Lung (tissue), 12 donors: ENCODE measurements around the gene RNF128. TPM values are rescaled to one million over a fixed set of nuclear protein-coding genes. Genes with fewer than 3 reads are reported as not detected.

ENCODE experiments used
- ATAC-seq: fragments of 200-7000 bp; cut with Tn5 transposase; one replicate; pipeline ENCODE4 v1.9.1; 2020; ENCODE audit warnings: moderate number of reproducible peaks; ENCODE audit not compliant: insufficient read depth, low FRiP score
- DNase-seq, 3 donors: peaks; one replicate each; pipeline ENCODE4 v3.0.0-alpha.2; 2013 to 2017
- H3K27ac ChIP-seq, 2 donors: one replicate each; pipeline ENCODE4 v1.5.1; 2013; ENCODE audit warnings: mild to moderate bottlenecking in 2 of 2, moderate library complexity in 2 of 2, control low read depth in 1 of 2, inconsistent platforms in 1 of 2, low read depth in 1 of 2, low read length in 1 of 2
- H3K27me3 ChIP-seq, 3 donors: one replicate each; pipeline ENCODE4 v1.5.1; 2013; ENCODE audit warnings: low read length in 2 of 3; ENCODE audit not compliant: control insufficient read depth in 3 of 3, insufficient read depth in 3 of 3
- H3K36me3 ChIP-seq, 4 donors: one replicate each; pipeline ENCODE4 v1.5.1; 2013; ENCODE audit warnings: low read length in 4 of 4, mild to moderate bottlenecking in 1 of 4, moderate library complexity in 1 of 4; ENCODE audit not compliant: control insufficient read depth in 4 of 4, insufficient read depth in 4 of 4
- H3K4me1 ChIP-seq, 5 donors: one replicate each; pipeline ENCODE4 v1.5.1; 2013; ENCODE audit warnings: low read length in 5 of 5, mild to moderate bottlenecking in 2 of 5, moderate library complexity in 1 of 5; ENCODE audit not compliant: control insufficient read depth in 5 of 5, insufficient read depth in 5 of 5
- H3K4me3 ChIP-seq: one replicate; pipeline ENCODE4 v1.5.1; 2013; ENCODE audit warnings: mild to moderate bottlenecking, control low read depth, moderate library complexity
- H3K9ac ChIP-seq, 2 donors: one replicate each; pipeline ENCODE4 v1.5.1; 2013; ENCODE audit warnings: low read length in 2 of 2, control low read depth in 1 of 2; ENCODE audit not compliant: insufficient read depth in 1 of 2
- H3K9me3 ChIP-seq, 4 donors: one replicate each; pipeline ENCODE4 v1.5.1; 2013; ENCODE audit warnings: low read length in 3 of 4, mild to moderate bottlenecking in 1 of 4, moderate library complexity in 1 of 4; ENCODE audit not compliant: control insufficient read depth in 4 of 4, insufficient read depth in 3 of 4
- WGBS, 2 donors: extraction: QIAGEN DNeasy Blood & Tissue Kit; methylation state at CpG; one replicate each; pipeline ENCODE4 v1.1.7; 2013; 5-methylcytosine and 5-hydroxymethylcytosine counted together
- polyA plus RNA-seq, 2 donors: library from polyadenylated mRNA; stranded (reverse); fragments of 200-250 nt; gene quantifications; one replicate each; pipeline ENCODE4 v1.2.1, GENCODE V29; 2013
- total RNA-seq, 2 donors: library from RNA; depleted of rRNA in 1 of 2; stranded (reverse); fragments of >200 nt in 1 of 2; gene quantifications; one replicate each; pipeline ENCODE4 v1.2.1, GENCODE V29; 2014 to 2021
- TF ChIP-seq, protein P1 (sequence below): IDR thresholded peaks from 2 replicates; pipeline ENCODE4 v1.5.1; 2012; ENCODE audit warnings: mild to moderate bottlenecking; ENCODE audit errors: control extremely low read depth, extremely low read depth
- donor health status: control.
- donor health status: control.
- donor health status: Bipolar disorder and iron deficiency.
- donor health status: healthy.
- donor health status: DM: yes; HTN: yes; CAD: no.

Gene RNF128
- total and polyA plus RNA-seq, 4 donors, result 5.2 to 13.3 (median 9.7) TPM

DNA sequence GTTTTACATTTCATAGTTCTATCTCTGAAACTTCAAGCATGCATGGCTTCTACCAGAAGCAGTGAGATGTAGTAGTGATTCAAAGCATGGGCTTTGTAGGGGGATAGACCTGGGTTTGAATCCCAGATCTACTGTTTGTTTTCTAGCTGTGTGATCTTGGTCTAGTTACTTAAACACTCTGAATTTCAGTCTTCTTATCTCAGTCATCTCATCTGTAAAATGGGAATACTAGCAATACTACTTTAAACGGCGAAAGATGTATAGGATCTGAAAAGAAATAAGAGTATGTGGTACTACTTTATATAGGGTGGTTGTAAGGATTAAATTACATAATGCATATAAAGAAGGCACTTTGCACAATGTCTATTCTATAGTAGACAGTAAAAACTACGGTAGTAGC is 20.0 kb upstream of the RNF128 start:
- WGBS, 2 donors, result 91 to 96% methylated on average over 3 of the region's 3 CpGs
- DNase-seq (no peak), ATAC-seq (no peak)
- H3K9ac ChIP-seq, result no peak overlapping the region
- no peaks in the 10 kb centered on the region for H3K36me3 ChIP-seq
- no peak overlapping the region for H3K4me3 ChIP-seq
- TF ChIP-seq, protein P1, sequence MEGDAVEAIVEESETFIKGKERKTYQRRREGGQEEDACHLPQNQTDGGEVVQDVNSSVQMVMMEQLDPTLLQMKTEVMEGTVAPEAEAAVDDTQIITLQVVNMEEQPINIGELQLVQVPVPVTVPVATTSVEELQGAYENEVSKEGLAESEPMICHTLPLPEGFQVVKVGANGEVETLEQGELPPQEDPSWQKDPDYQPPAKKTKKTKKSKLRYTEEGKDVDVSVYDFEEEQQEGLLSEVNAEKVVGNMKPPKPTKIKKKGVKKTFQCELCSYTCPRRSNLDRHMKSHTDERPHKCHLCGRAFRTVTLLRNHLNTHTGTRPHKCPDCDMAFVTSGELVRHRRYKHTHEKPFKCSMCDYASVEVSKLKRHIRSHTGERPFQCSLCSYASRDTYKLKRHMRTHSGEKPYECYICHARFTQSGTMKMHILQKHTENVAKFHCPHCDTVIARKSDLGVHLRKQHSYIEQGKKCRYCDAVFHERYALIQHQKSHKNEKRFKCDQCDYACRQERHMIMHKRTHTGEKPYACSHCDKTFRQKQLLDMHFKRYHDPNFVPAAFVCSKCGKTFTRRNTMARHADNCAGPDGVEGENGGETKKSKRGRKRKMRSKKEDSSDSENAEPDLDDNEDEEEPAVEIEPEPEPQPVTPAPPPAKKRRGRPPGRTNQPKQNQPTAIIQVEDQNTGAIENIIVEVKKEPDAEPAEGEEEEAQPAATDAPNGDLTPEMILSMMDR, result no peak
- H3K27ac ChIP-seq, result no peak overlapping the region
- H3K4me1 ChIP-seq, result no peaks in the 10 kb centered on the region
- peaks cover 0 to 24% (median 10%) of the 10 kb centered on the region in 3 donors for H3K27me3 ChIP-seq
- H3K9me3 ChIP-seq, result no peaks in the 10 kb centered on the region

DNA sequence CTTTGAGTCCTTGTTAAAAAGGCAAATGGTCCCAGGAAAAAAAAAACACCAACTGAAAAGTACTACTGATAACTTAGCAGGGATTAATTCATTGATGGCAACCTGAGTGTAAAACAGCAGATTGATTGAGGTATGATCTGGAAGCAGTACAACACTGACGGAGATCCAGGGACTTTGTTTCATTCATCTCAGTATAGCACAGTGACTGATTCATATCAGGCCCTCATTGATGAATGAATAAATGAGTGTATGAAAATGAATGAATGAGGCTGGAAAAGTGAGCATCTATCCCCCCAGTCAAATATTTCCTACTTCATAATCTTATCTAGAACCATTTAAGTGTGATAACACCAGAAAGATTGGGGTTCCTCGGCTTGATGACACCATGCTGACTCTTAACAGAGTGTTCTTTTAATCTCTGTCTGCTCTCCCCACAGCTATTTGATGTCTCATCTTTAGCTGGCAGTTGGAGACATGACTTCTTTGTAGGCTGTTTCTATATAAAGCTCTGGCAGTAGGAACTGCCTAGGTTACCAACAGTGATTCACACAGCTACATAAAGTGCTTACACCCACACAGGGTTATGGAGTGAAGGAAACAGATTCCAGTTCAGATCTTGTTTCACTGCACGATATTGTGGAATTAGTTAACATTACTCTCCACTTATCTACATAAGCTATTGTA is 18.6 kb upstream of the RNF128 start:
- no peaks in the 10 kb centered on the region for H3K9me3 ChIP-seq
- H3K27me3 ChIP-seq, result peaks cover 0 to 23% (median 7%) of the 10 kb centered on the region in 3 donors
- no peak overlapping the region for H3K9ac ChIP-seq
- WGBS, 2 donors, result 60 to 64% methylated on average over 3 of the region's 3 CpGs
- TF ChIP-seq, protein P1, result no peak
- peak overlapping the region in 1 of 2 donors; percentile 9 for H3K27ac ChIP-seq
- H3K4me1 ChIP-seq, result no peaks in the 10 kb centered on the region
- H3K4me3 ChIP-seq, result no peak overlapping the region
- DNase-seq (peak in 1 of 3 donors; percentile 0), ATAC-seq (peak; percentile 81)
- H3K36me3 ChIP-seq, result no peaks in the 10 kb centered on the region

DNA sequence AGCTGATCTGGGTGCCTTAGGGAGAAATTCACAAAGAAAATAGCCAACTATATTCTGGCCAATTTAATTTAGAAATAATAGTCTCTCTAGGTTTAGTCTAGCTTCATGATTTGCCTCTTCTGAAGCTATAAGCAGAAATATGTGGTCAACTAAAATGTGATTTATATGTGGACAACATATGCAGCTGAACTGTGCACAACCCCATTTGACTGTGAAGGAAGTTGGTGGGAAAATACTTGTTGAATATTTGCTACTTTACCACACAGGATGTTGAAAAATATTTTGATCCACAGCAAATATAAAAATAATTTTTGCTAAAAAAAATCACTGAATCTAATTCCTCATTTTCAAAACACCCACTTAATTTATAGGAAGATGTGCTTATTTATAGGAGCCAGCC is 15.7 kb upstream of the RNF128 start:
- TF ChIP-seq, protein P1, result no peak

GRCh38 chrX:106711375-106711774 is 15.1 kb upstream of the RNF128 start:
- no peak overlapping the region for H3K4me3 ChIP-seq
- no peaks in the 10 kb centered on the region for H3K4me1 ChIP-seq
- H3K36me3 ChIP-seq, result no peaks in the 10 kb centered on the region
- TF ChIP-seq, protein P1, result no peak
- H3K27ac ChIP-seq, result no peak overlapping the region
- H3K9me3 ChIP-seq, result no peaks in the 10 kb centered on the region
- H3K9ac ChIP-seq, result no peak overlapping the region
- 70 to 85% methylated on average over 4 of the region's 4 CpGs for WGBS, 2 donors
- no peak for DNase-seq
- ATAC-seq, result no peak
- H3K27me3 ChIP-seq, result peaks cover 0 to 21% (median 11%) of the 10 kb centered on the region in 3 donors

More for the DNA sequence above, 15.7 kb upstream of the RNF128 start:
- no peak overlapping the region for H3K9ac ChIP-seq
- DNase-seq (no peak), ATAC-seq (no peak)
- H3K27ac ChIP-seq, result no peak overlapping the region
- no peaks in the 10 kb centered on the region for H3K4me1 ChIP-seq
- no peaks in the 10 kb centered on the region for H3K9me3 ChIP-seq
- no peaks in the 10 kb centered on the region for H3K36me3 ChIP-seq
- peaks cover 0 to 21% (median 10%) of the 10 kb centered on the region in 3 donors for H3K27me3 ChIP-seq
- no peak overlapping the region for H3K4me3 ChIP-seq
